H4 (cell line): Measurements from ENCODE around the gene MAN1A2. TPM values are rescaled to one million over a fixed set of nuclear protein-coding genes. Genes with fewer than 3 reads are reported as not detected.
"Not testable (repeated sequence)": the region's sequence is repeated elsewhere in the genome, so short reads cannot be mapped to it uniquely, and the experiment has no call there.

Source experiments
- DNase-seq: peaks from one replicate; pipeline ENCODE4 v3.0.0-alpha.2; 2015; ENCODE audit warnings: low spot score
- total RNA-seq: library from RNA; depleted of rRNA; stranded (reverse); fragments of >200 nt; shearing (Covaris generic); gene quantifications from 2 replicates; pipeline ENCODE4 v1.2.3, GENCODE V29; 2014; rRNA removed

The MAN1A2 gene
- 12.7 and 16.0 TPM in 2 replicates for total RNA-seq

GRCh38 chr1:117367046-117368025, at the start of gene MAN1A2:
TSS of gene MAN1A2 (plus strand) at chr1:117367449. CDS start at chr1:117368184, 735 bp downstream.
- DNase-seq: peak; percentile 32

- DNase-seq: no peak
Measured at GRCh38 chr1:117318011-117318410, 49.2 kb upstream of the MAN1A2 start.

- DNase-seq: no peak
Measured at GRCh38 chr1:117318426-117318825, 48.8 kb upstream of the MAN1A2 start.

- no peak for DNase-seq
Measured at GRCh38 chr1:117320515-117320914, 46.7 kb upstream of the MAN1A2 start.

- DNase-seq: no peak
Measured at GRCh38 chr1:117321680-117322609, 45.3 kb upstream of the MAN1A2 start.

GRCh38 chr1:117324357-117324756, 42.9 kb upstream of the MAN1A2 start:
- DNase-seq: no peak

GRCh38 chr1:117326035-117326434, 41.2 kb upstream of the MAN1A2 start:
- not testable (repeated sequence) for DNase-seq

- DNase-seq: no peak
Measured at GRCh38 chr1:117327011-117327410, 40.2 kb upstream of the MAN1A2 start.

GRCh38 chr1:117335376-117336086, 31.7 kb upstream of the MAN1A2 start:
- no peak for DNase-seq

- no peak for DNase-seq
Measured at GRCh38 chr1:117336088-117336817, 31.0 kb upstream of the MAN1A2 start.

- DNase-seq: peak; percentile 78
Measured at GRCh38 chr1:117339866-117340700, 27.2 kb upstream of the MAN1A2 start.

- no peak for DNase-seq
Measured at GRCh38 chr1:117341123-117341522, 26.1 kb upstream of the MAN1A2 start.

GRCh38 chr1:117342397-117342796, 24.9 kb upstream of the MAN1A2 start:
- DNase-seq: no peak

GRCh38 chr1:117346206-117346928, 20.9 kb upstream of the MAN1A2 start:
- DNase-seq: peak; percentile 20

GRCh38 chr1:117347907-117348306, 19.3 kb upstream of the MAN1A2 start:
- DNase-seq: no peak

- not testable (repeated sequence) for DNase-seq
Measured at GRCh38 chr1:117352695-117353094, 14.6 kb upstream of the MAN1A2 start.

- not testable (repeated sequence) for DNase-seq
Measured at GRCh38 chr1:117357833-117358603, 9.2 kb upstream of the MAN1A2 start.

GRCh38 chr1:117358604-117358887, 8.7 kb upstream of the MAN1A2 start:
- DNase-seq: not testable (repeated sequence)
